NCI-H510A (cell line): ENCODE results near the gene SLC9A8.
"Not testable (repeated sequence)": the region's sequence is repeated elsewhere in the genome, so short reads cannot be mapped to it uniquely, and the experiment has no call there.

Experiments used
- DNase-seq: peaks from one replicate; lab custom pipeline; 2025; lab: John Stamatoyannopoulos, UW

Gene SLC9A8, protein sequence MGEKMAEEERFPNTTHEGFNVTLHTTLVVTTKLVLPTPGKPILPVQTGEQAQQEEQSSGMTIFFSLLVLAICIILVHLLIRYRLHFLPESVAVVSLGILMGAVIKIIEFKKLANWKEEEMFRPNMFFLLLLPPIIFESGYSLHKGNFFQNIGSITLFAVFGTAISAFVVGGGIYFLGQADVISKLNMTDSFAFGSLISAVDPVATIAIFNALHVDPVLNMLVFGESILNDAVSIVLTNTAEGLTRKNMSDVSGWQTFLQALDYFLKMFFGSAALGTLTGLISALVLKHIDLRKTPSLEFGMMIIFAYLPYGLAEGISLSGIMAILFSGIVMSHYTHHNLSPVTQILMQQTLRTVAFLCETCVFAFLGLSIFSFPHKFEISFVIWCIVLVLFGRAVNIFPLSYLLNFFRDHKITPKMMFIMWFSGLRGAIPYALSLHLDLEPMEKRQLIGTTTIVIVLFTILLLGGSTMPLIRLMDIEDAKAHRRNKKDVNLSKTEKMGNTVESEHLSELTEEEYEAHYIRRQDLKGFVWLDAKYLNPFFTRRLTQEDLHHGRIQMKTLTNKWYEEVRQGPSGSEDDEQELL

GRCh38 chr20:49812507-49813304 lies at the start of gene SLC9A8:
TSS of gene SLC9A8 (plus strand) at chr20:49812828. CDS start at chr20:49812923, 95 bp downstream.
- peak; percentile 83 for DNase-seq

GRCh38 chr20:49762940-49763766 lies 49.5 kb upstream of the SLC9A8 start:
- DNase-seq, result no peak

DNA sequence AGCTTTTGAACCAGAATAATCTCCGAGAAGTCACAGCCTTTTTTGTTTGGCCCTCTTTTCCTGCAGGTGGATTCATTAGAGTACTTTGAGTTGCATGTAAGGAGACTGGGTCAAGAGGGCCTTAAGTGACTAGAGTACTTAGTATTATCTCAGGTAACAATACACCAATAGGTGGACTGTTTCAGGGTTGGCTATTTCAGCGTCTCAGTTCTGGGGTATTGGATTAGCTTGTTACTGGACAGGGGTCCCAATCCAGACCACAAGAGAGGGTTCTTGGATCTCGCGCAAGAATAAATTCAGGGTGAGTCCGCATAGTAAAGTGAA lies 47.3 kb upstream of the SLC9A8 start:
- no peak for DNase-seq

GRCh38 chr20:49765846-49766541 lies 46.6 kb upstream of the SLC9A8 start:
- no peak for DNase-seq

DNA sequence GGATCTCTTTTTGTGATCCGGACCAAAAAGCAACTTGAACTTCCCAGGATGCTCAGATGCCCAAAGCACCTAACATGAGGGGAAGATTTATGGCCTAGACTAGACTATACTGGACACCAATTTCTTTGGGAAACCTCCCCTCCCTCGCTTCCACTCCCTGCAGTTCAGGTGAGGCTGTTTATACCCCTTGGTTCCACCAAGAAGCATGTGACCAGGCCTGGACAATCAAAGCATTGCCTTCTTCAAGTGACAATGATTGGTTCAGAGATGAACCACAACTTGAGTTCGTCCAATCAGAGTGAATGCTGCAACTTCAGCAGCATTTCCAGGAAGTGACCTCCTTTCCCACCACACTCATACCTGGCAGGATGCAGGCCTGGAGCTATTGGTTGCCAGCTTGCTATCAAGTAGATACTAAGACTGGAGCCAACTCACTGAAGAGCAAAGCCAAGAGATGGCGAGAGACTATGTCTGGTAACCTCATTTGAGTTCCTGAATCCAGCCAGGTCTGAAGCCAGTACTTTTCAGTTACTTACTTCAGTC lies 45.6 kb upstream of the SLC9A8 start:
- DNase-seq, result no peak

GRCh38 chr20:49768204-49769047 lies 44.2 kb upstream of the SLC9A8 start:
- DNase-seq, result no peak

GRCh38 chr20:49769048-49769581 lies 43.5 kb upstream of the SLC9A8 start:
- DNase-seq, result no peak

GRCh38 chr20:49770634-49771033 lies 42.0 kb upstream of the SLC9A8 start:
- DNase-seq, result no peak

GRCh38 chr20:49774213-49774612 lies 38.4 kb upstream of the SLC9A8 start:
- not testable (repeated sequence) for DNase-seq

DNA sequence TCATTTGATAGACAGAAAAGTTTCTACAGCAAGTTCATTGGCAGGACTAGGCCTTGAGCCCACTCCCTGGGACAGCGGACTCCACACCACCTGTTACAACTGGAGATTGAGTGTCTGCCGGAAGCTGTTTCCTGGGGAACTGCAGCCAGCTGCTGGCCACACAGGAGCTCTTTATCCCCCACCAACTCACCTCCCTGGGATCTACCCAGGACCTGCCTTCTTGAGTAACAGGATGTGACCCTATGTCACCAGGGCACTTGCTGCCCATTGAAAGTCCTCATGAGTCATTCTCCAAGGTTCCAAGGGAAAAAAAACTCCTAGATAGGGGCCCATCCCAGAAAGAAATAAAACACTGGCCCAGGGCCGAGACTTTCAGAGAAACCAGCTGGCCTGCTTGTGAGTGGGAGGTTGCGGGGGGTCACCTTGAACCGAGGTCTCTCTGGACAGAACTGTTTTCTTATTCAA lies 37.4 kb upstream of the SLC9A8 start:
- no peak for DNase-seq

DNA sequence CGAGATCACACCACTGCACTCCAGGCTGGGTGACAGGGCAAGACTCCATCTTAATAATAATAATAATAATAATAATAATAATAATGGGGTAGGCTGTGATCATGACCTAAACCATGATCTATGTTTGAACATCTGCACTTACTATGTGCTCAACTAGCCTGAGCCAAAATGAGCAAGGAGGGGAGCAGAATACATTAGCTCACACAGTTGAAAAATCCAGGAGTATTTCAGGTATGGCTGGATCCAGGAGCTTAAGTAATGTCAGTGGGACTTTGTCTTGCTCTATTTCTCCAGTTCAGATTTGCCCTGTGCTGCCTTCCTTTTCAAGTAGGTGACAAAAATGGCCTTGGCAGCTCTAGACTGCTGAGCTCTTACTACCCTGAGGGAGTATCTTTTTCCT lies 32.7 kb upstream of the SLC9A8 start:
- no peak for DNase-seq

DNA sequence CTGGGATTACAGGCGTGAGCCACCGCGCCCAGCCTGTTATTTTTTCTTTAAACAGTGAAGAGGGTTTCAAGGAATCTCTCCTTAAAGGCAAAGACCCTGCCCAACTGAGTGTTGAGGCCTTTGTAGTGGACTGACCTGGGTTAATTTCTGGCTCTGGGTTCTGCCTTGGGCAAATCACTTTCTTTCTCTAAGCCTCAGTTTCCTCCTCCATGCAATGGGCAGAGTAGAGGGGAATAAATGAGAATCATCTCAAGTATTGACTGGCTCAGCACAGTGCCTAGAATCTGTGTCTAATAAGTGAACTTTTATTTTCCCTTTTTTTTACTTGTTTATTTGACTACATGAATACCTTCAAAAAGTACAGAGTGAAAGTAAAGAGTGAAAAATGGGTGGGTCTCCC lies 31.0 kb upstream of the SLC9A8 start:
- no peak for DNase-seq

DNA sequence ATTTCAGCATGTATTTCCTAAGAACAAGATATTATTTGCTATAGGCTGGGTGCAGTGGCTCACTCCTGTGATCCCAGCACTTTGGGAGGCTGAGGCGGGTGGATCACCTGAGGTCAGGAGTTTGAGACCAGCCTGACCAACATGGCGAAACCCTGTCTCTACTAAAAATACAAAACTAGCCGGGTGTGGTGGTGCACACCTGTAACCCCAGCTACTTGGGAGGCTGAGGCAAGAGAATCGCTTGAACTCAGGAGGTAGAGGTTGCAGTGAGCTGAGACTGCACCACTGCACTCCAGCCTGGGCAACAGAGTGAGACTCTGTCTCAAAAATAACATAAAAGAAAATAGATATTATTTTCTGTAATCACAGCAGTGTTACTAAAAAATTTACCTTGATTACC lies 30.2 kb upstream of the SLC9A8 start:
- DNase-seq, result not testable (repeated sequence)

- not testable (repeated sequence) for DNase-seq
These were observed 29.3 kb upstream of the SLC9A8 start for GRCh38 chr20:49783021-49783995.

DNA sequence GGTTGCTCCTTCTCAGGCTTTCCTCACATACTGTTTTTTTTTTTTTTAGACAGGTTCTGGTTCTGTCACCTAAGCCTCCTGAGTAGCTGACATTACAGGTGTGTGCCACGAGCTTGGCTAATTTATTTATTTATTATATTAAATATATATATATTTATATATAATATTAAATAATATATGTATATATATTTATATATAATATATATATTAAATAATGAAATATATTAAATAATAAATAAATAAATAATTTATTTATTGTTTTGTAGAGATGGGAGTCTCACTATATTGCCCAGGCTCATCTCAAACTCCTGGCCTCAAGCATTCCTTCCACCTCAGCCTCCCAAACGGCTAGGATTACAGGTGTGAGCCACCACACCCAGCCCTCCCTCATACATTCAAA lies 28.3 kb upstream of the SLC9A8 start:
- DNase-seq, result no peak

GRCh38 chr20:49785149-49785851 lies 27.3 kb upstream of the SLC9A8 start:
- no peak for DNase-seq

DNA sequence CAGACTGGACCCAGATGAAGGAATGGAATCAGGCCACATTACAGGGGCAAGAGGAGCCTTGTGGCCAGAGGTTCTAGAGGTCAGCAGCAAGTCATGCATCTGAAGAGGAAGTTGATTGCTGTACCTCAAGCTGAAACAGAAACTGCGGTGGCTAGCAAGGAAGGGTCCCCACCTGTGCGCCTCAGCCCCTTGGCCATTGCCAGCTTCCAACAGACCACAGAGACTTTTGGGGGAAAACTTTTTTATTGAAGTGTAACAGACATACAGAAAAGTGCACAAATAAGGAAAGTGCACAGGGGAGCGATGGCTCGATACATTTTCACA lies 26.8 kb upstream of the SLC9A8 start:
- DNase-seq, result no peak

DNA sequence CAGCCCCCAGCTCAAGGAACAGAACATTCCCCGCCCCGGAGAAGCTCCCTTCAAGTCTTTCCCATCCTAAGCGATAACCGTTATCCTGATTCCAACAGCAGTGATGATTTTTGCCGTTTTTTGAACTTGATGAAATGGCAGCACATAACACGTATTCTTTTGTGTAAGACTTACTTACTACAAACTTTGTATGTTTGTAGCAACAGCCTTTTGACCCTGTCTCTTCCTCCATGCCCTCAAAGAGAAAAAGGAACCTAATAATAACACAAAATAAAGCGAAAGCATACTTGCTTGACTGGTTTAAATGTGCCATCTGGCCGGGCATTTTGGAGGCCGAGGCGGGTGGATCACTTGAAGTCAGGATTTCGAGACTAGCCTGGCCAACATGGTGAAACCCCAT lies 26.4 kb upstream of the SLC9A8 start:
- no peak for DNase-seq
